Measurements from ENCODE around the gene B3GLCT. TPM values are rescaled to one million over a fixed set of nuclear protein-coding genes. Genes with fewer than 3 reads are reported as not detected.
A peak's percentile ranks its signal among the peaks of the same experiment; 100 is the strongest.

Gene B3GLCT
- total and polyA plus RNA-seq, 7 donors, result 1.1 to 5.5 (median 2.8) TPM

DNA sequence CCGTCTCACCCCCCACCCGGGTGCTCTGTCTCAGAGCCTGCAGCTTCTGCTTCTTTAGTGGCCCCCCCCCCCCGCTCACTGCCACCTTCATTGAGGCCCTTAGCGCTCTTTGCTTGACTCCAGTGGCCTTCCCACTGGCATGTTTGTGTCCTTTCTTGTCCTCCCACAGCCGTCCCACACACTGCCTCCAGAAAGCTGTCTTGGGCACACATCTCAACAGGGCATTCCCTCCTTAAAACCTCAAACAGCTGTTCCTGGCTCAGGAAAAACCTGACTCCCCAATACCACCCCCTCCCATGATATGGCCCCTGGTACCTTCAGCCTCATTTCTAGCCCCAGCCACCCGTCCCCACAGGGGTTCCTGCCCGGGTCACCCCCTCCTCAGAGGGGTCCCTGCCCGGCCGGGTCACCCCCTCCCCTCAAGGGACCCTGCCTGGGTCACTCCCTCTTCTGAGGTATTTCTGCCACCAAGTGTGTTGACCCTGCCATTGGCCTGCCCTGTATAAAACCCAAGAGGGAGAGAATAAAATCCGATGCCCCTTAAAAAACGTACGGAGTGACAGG is 8.9 kb downstream of the B3GLCT start:
- intact Hi-C loops (cut with DNase I), result no loop called here
- Histone ChIP-seq H3K9me3 (no peaks in the 10 kb centered on the region), H3K4me1 (peaks cover 27% of the 10 kb centered on the region), H3K27me3 (ENCODE audit: insufficient read depth in 3 of 3, low read length in 2 of 3) (no peaks in the 10 kb centered on the region), H3K4me3 (no peak overlapping the region), H3K36me3 (ENCODE audit: insufficient read depth in 1 of 2, low read depth in 1 of 2) (no peaks in the 10 kb centered on the region), H3K27ac (peak overlapping the region; percentile 58)
- WGBS, 3 donors, result 35 to 45% (median 41%) methylated on average over 10 to 12 of the region's 12 CpGs
- DNase-seq, result no peak
- ATAC-seq, result peak in 2 of 4 donors; percentile 10 to 14
- TF ChIP-seq, protein P1, sequence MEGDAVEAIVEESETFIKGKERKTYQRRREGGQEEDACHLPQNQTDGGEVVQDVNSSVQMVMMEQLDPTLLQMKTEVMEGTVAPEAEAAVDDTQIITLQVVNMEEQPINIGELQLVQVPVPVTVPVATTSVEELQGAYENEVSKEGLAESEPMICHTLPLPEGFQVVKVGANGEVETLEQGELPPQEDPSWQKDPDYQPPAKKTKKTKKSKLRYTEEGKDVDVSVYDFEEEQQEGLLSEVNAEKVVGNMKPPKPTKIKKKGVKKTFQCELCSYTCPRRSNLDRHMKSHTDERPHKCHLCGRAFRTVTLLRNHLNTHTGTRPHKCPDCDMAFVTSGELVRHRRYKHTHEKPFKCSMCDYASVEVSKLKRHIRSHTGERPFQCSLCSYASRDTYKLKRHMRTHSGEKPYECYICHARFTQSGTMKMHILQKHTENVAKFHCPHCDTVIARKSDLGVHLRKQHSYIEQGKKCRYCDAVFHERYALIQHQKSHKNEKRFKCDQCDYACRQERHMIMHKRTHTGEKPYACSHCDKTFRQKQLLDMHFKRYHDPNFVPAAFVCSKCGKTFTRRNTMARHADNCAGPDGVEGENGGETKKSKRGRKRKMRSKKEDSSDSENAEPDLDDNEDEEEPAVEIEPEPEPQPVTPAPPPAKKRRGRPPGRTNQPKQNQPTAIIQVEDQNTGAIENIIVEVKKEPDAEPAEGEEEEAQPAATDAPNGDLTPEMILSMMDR (IDR thresholded peaks at IDR 0.05), result no peak

DNA sequence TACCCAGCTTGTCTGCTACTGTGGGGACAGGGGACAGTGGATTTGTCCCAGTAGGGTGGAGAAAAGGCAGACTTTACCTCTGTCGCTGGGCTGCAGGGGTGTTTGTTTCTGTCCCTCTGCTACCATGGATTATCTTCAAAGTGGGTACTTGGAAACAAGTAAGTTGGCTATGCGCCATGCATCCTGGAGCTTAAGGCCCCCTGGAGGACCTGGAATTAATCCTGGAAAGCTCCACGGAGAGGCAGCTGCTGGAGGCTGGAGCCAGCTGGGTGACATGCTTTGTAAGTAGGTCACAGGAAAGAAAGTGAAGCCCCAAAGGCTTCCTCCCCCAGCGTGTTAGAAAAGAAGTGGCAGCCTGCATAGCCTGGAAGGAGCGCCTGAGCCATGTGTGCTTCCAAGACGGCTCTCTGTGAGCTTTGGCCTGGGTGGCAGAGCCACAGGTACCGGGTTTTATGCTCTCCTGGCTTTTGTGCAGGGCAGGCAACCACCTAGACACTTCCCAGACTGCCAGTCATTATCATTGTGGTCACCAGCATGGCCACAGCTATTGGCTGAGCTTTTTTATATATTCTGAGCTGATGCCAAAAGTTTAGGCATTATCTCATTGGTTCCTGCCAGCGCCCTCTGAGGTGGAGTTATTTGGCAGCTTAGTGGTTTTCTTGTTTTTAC is 9.5 kb downstream of the B3GLCT start:
- no peaks in the 10 kb centered on the region for H3K27me3 ChIP-seq (ENCODE audit: insufficient read depth in 3 of 3, low read length in 2 of 3)
- TF ChIP-seq, protein P1 (IDR thresholded peaks at IDR 0.05), result no peak
- 5 to 14% (median 10%) methylated on average over 8 of the region's 8 CpGs for WGBS, 3 donors
- peaks cover 31% of the 10 kb centered on the region for H3K4me1 ChIP-seq
- intact Hi-C loops (cut with DNase I), result no loop called here
- no peak overlapping the region for H3K4me3 ChIP-seq
- peak; percentile 42 to 77 for DNase-seq
- no peaks in the 10 kb centered on the region for H3K9me3 ChIP-seq
- peak; percentile 85 to 92 (median 88) for ATAC-seq
- H3K27ac ChIP-seq, result peak overlapping the region; percentile 58
- H3K36me3 ChIP-seq (ENCODE audit: insufficient read depth in 1 of 2, low read depth in 1 of 2), result no peaks in the 10 kb centered on the region

DNA sequence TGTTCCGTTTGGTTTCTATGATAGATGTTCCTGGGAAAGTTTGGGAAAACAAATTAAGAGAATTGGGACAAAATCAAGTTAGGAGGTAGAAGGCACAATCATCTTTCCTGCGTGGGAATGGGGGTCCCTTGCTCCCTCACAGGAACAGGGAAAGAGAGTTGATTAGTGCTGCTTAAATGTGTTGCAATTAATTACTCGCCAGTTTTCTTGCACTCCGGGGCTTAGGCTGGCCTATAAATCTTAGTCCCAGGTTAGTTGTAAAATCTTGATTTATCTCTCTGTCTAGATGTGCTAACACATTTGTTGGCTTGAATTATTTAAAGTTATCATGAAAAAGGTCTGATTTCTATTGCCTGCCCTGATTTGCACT is 10.1 kb downstream of the B3GLCT start:
- Histone ChIP-seq H3K9me3 (no peaks in the 10 kb centered on the region), H3K27me3 (ENCODE audit: insufficient read depth in 3 of 3, low read length in 2 of 3) (no peaks in the 10 kb centered on the region), H3K36me3 (ENCODE audit: insufficient read depth in 1 of 2, low read depth in 1 of 2) (no peaks in the 10 kb centered on the region), H3K4me3 (no peak overlapping the region), H3K4me1 (peaks cover 36% of the 10 kb centered on the region), H3K27ac (peak overlapping the region; percentile 58)
- WGBS, 3 donors, result 11 to 21% (median 17%) methylated on average over 4 of the region's 4 CpGs
- TF ChIP-seq, protein P1 (IDR thresholded peaks at IDR 0.05), result no peak
- intact Hi-C loops (cut with DNase I), result no loop called here
- DNase-seq (no peak), ATAC-seq (peak in 1 of 4 donors; percentile 13)

DNA sequence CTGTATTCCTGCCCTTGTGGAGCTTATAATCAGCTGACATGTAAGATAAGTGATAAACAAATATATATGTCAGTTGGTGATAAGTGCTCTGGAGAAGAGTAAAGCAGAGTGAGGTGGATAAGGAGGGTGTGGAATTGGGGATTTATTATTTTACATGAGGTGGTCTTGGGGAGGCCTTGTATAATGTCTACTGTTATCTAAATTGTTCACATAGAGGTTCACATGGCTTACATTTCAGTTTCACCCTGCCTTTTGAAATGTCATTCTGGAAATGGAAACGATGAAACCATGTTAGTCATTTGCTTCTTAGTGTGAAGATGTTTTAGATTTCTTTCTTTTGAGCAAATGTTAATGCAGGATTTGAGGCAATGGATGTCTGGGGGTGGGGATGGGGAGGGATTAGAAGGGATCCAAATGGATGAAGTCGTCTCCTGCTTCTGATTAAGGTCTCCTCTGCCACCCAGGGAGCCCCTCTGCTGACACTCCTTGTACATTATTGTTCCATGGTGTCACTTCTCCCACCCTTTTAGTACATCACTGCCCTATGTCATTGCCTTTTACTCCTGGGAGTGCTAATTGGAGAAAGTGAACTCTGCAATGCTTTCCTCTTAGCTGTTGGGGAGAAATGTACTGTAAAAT is 14.0 kb downstream of the B3GLCT start:
- Histone ChIP-seq H3K36me3 (ENCODE audit: insufficient read depth in 1 of 2, low read depth in 1 of 2) (no peaks in the 10 kb centered on the region), H3K9me3 (no peaks in the 10 kb centered on the region), H3K4me1 (peaks cover 28% of the 10 kb centered on the region), H3K4me3 (no peak overlapping the region), H3K27me3 (ENCODE audit: insufficient read depth in 3 of 3, low read length in 2 of 3) (no peaks in the 10 kb centered on the region), H3K27ac (no peak overlapping the region)
- DNase-seq (no peak), ATAC-seq (no peak)
- 51 to 62% (median 57%) methylated on average over 2 of the region's 2 CpGs for WGBS, 3 donors
- TF ChIP-seq, protein P1 (IDR thresholded peaks at IDR 0.05), result no peak
- intact Hi-C loops (cut with DNase I), result no loop called here
